Osteoblast (primary cell): ENCODE data around the gene CRABP2. TPM values are rescaled to one million over a fixed set of nuclear protein-coding genes. Genes with fewer than 3 reads are reported as not detected.
A peak's percentile ranks its signal among the peaks of the same experiment; 100 is the strongest.

Experiments used
- DNase-seq: peaks from one replicate; pipeline ENCODE4 v3.0.0; 2011; ENCODE audit warnings: low spot score, mixed read lengths; ENCODE audit not compliant: insufficient read length; ENCODE audit errors: missing footprints
- H2AFZ ChIP-seq: 2 replicates; pipeline ENCODE4 v1.6.0; 2011; ENCODE audit warnings: mild to moderate bottlenecking, low read length
- H3K27ac ChIP-seq: 2 replicates; pipeline ENCODE4 v1.5.1; 2011; ENCODE audit warnings: mild to moderate bottlenecking, low read depth, low read length, moderate library complexity
- H3K27me3 ChIP-seq: 2 replicates; pipeline ENCODE4 v1.6.0; 2012; ENCODE audit warnings: mild to moderate bottlenecking, control low read depth, inconsistent platforms, low read length, moderate library complexity; ENCODE audit not compliant: insufficient read depth
- H3K36me3 ChIP-seq: 2 replicates; pipeline ENCODE4 v1.5.1; 2011; ENCODE audit warnings: mild to moderate bottlenecking, low read length, control low read depth, moderate library complexity; ENCODE audit not compliant: insufficient read depth
- H3K4me1 ChIP-seq: 2 replicates; pipeline ENCODE4 v1.5.1; 2011; ENCODE audit warnings: mild to moderate bottlenecking, low read length, control low read depth, moderate library complexity; ENCODE audit not compliant: insufficient read depth
- H3K4me2 ChIP-seq: 2 replicates; pipeline ENCODE4 v1.6.0; 2011; ENCODE audit warnings: mild to moderate bottlenecking, low read length; ENCODE audit not compliant: insufficient read depth
- H3K4me3 ChIP-seq: fragments of 200-600 bp; sonication (generic); 3 replicates; pipeline ENCODE4 v1.5.1; 2012; ENCODE audit warnings: mild to moderate bottlenecking, low read length, inconsistent platforms; ENCODE audit not compliant: insufficient read depth
- H3K79me2 ChIP-seq: 2 replicates; pipeline ENCODE4 v1.6.0; 2012; ENCODE audit warnings: mild to moderate bottlenecking, low read length, control low read depth, inconsistent platforms; ENCODE audit not compliant: insufficient read depth
- H3K9me3 ChIP-seq: 2 replicates; pipeline ENCODE4 v1.5.1; 2011; ENCODE audit warnings: low read depth, low read length, control low read depth
- H4K20me1 ChIP-seq: 2 replicates; pipeline ENCODE4 v1.6.0; 2012; ENCODE audit warnings: mild to moderate bottlenecking, low read length, control low read depth; ENCODE audit not compliant: insufficient read depth
- CTCF ChIP-seq: IDR thresholded peaks from 2 replicates; pipeline ENCODE4 v1.5.1; 2011; ENCODE audit warnings: mild to moderate bottlenecking, low read depth, low read length, moderate library complexity; ENCODE audit errors: extremely low read depth
- total RNA-seq: library from RNA; depleted of rRNA; stranded (reverse); fragments of >200 nt; gene quantifications from 2 replicates; pipeline ENCODE4 v1.2.3, GENCODE V29; 2012

CRABP2 gene
- total RNA-seq, 1 donor = 16.6 TPM

GRCh38 chr1:156694690-156694962, 10.8 kb downstream of the CRABP2 start:
- no peak overlapping the region for H3K4me2 ChIP-seq

GRCh38 chr1:156693848-156694689, 11.3 kb downstream of the CRABP2 start:
- Histone ChIP-seq H3K27me3 (peaks cover 11% of the 10 kb centered on the region), H3K4me2 (no peak overlapping the region), H3K36me3 (no peaks in the 10 kb centered on the region), H3K4me3 (no peak overlapping the region), H2AFZ (no peak overlapping the region), H3K27ac (no peak overlapping the region), H4K20me1 (no peaks in the 10 kb centered on the region), H3K9me3 (no peaks in the 10 kb centered on the region), H3K79me2 (no peaks in the 10 kb centered on the region), H3K4me1 (peaks cover 21% of the 10 kb centered on the region)
- no peak for TF ChIP-seq CTCF
- DNase-seq = peak; percentile 86

More at GRCh38 chr1:156694690-156694962, 10.8 kb downstream of the CRABP2 start:
- no peaks in the 10 kb centered on the region for H3K79me2 ChIP-seq
- H3K4me1 ChIP-seq = peaks cover 17% of the 10 kb centered on the region
- no peak overlapping the region for H3K27ac ChIP-seq
- H3K36me3 ChIP-seq = no peaks in the 10 kb centered on the region
- H3K9me3 ChIP-seq = no peaks in the 10 kb centered on the region
- H4K20me1 ChIP-seq = no peaks in the 10 kb centered on the region
- no peak for TF ChIP-seq CTCF
- peaks cover 11% of the 10 kb centered on the region for H3K27me3 ChIP-seq
- H2AFZ ChIP-seq = no peak overlapping the region
- DNase-seq = peak; percentile 64
- H3K4me3 ChIP-seq = no peak overlapping the region

GRCh38 chr1:156692925-156693847, 12.2 kb downstream of the CRABP2 start:
- no peak for TF ChIP-seq CTCF
- Histone ChIP-seq H2AFZ (no peak overlapping the region), H3K9me3 (no peaks in the 10 kb centered on the region), H3K4me3 (no peak overlapping the region), H3K4me2 (no peak overlapping the region), H4K20me1 (no peaks in the 10 kb centered on the region), H3K79me2 (no peaks in the 10 kb centered on the region), H3K27ac (no peak overlapping the region), H3K4me1 (peaks cover 22% of the 10 kb centered on the region), H3K27me3 (peaks cover 11% of the 10 kb centered on the region), H3K36me3 (no peaks in the 10 kb centered on the region)
- peak; percentile 46 for DNase-seq

GRCh38 chr1:156692441-156692924, 12.9 kb downstream of the CRABP2 start:
- H3K79me2 ChIP-seq = no peaks in the 10 kb centered on the region
- no peak for TF ChIP-seq CTCF
- peaks cover 11% of the 10 kb centered on the region for H3K27me3 ChIP-seq
- H3K36me3 ChIP-seq = no peaks in the 10 kb centered on the region
- H3K4me2 ChIP-seq = no peak overlapping the region
- peaks cover 22% of the 10 kb centered on the region for H3K4me1 ChIP-seq
- H4K20me1 ChIP-seq = no peaks in the 10 kb centered on the region
- no peak overlapping the region for H3K27ac ChIP-seq
- DNase-seq = no peak
- H3K4me3 ChIP-seq = no peak overlapping the region
- no peaks in the 10 kb centered on the region for H3K9me3 ChIP-seq
- no peak overlapping the region for H2AFZ ChIP-seq
